HepG2 (cell line): ENCODE data around the gene TJAP1. TPM values are rescaled to one million over a fixed set of nuclear protein-coding genes. Genes with fewer than 3 reads are reported as not detected.

Source experiments
- ERF ChIP-seq: IDR thresholded peaks from 2 replicates; pipeline ENCODE4 v1.6.1; 2018; ENCODE audit warnings: missing biosample characterization, missing genetic modification reagents
- HIC2 ChIP-seq: sonication (generic); formaldehyde crosslinking; IDR thresholded peaks from 2 replicates; pipeline ENCODE4 v1.9.0; 2022; ENCODE audit warnings: low read depth, missing genetic modification reagents
- MEF2D ChIP-seq: sonication (generic); formaldehyde crosslinking; IDR thresholded peaks from 2 replicates; pipeline ENCODE4 v1.5.1; 2020; ENCODE audit warnings: mild to moderate bottlenecking, missing genetic modification reagents
- MTA1 ChIP-seq: sonication (generic); formaldehyde crosslinking; IDR thresholded peaks from 2 replicates; pipeline ENCODE4 v1.4.0; 2020; ENCODE audit warnings: missing genetic modification reagents, mild to moderate bottlenecking, borderline replicate concordance
- PATZ1 ChIP-seq: sonication (generic); formaldehyde crosslinking; IDR thresholded peaks from 2 replicates; pipeline ENCODE4 v1.4.0; 2020; ENCODE audit warnings: missing genetic modification reagents
- PBX2 ChIP-seq: IDR thresholded peaks from 2 replicates; pipeline ENCODE4 v1.6.1; 2016; ENCODE audit warnings: control low read depth
- SKIL ChIP-seq: sonication (generic); formaldehyde crosslinking; IDR thresholded peaks from 2 replicates; pipeline ENCODE4 v1.8.0; 2022; ENCODE audit warnings: missing genetic modification reagents, mild to moderate bottlenecking, moderate library complexity, borderline replicate concordance
- TOPORS ChIP-seq: sonication (generic); formaldehyde crosslinking; IDR thresholded peaks from 2 replicates; pipeline ENCODE4 v1.8.0; 2023; ENCODE audit warnings: mild to moderate bottlenecking, missing genetic modification reagents
- ZFP62 ChIP-seq: sonication (generic); formaldehyde crosslinking; IDR thresholded peaks from 2 replicates; pipeline ENCODE4 v1.4.0; 2020; ENCODE audit warnings: missing genetic modification reagents
- ZKSCAN5 ChIP-seq: sonication (generic); formaldehyde crosslinking; IDR thresholded peaks from 2 replicates; pipeline ENCODE4 v1.5.1; 2020; ENCODE audit warnings: mild to moderate bottlenecking, missing genetic modification reagents
- ZNF547 ChIP-seq: sonication (generic); formaldehyde crosslinking; IDR thresholded peaks from 2 replicates; pipeline ENCODE4 v1.5.1; 2020; ENCODE audit warnings: mild to moderate bottlenecking, missing genetic modification reagents
- ZNF607 ChIP-seq: sonication (generic); formaldehyde crosslinking; IDR thresholded peaks from 2 replicates; pipeline ENCODE4 v1.5.1; 2020; ENCODE audit warnings: missing genetic modification reagents, mild to moderate bottlenecking, borderline replicate concordance
- ZNF687 ChIP-seq: sonication (generic); formaldehyde crosslinking; IDR thresholded peaks from 2 replicates; pipeline ENCODE4 v1.5.1; 2020; ENCODE audit warnings: mild to moderate bottlenecking, missing genetic modification reagents, moderate library complexity
- ZNF724P ChIP-seq: sonication (generic); formaldehyde crosslinking; IDR thresholded peaks from 2 replicates; pipeline ENCODE4 v1.8.0; 2022; ENCODE audit warnings: missing genetic modification reagents, borderline replicate concordance
- polyA plus RNA-seq, 8 experiments: library from polyadenylated mRNA; depleted of rRNA in 3 of 8; stranded (reverse) in 7 of 8; unstranded in 1 of 8; fragments of >200 nt; fragmentation: Illumina TruSeq in 4 of 8; extraction: Trizol in 4 of 8; gene quantifications; 2 replicates each; pipeline versions ENCODE4 v1.2.1 to v1.2.3, GENCODE V29; 2011 to 2016; ENCODE audit warnings: low read depth in 4 of 8, missing spikeins in 1 of 8, mixed read lengths in 1 of 8; ENCODE audit not compliant: insufficient read depth in 1 of 8
- total RNA-seq, 5 experiments: library from RNA; depleted of rRNA; stranded (reverse); fragments of >200 nt; fragmentation: Illumina TruSeq; extraction: Trizol; gene quantifications; 2 replicates each; pipeline ENCODE4 v1.2.3, GENCODE V29; 2016; ENCODE audit warnings: low read depth in 1 of 5

TJAP1 gene
- total and polyA plus RNA-seq, 2 of the 13 experiments (the other 11 are each of a cell fraction or from before 2014, with no cell fraction given), result 15.7 to 41.6 TPM

GRCh38 chr6:43505718-43506117, 28.3 kb downstream of the TJAP1 start (continued):
- TF ChIP-seq ZNF687 (peak; percentile 62), PBX2 (CRISPR knock-in tag) (no peak), HIC2 (CRISPR knock-in tag) (peak; percentile 60; the same call in 1 of the 2 replicates), SKIL (CRISPR knock-in tag) (no peak), MEF2D (CRISPR knock-in tag) (0 out of 2 replicates have a peak, but pooled peaks have one; percentile 20), ZNF547 (CRISPR knock-in tag) (no peak), ZNF724P (no peak), TOPORS (CRISPR knock-in tag) (no peak), PATZ1 (no peak), ZNF607 (no peak), MTA1 (CRISPR knock-in tag) (no peak), ERF (CRISPR knock-in tag) (no peak), ZKSCAN5 (CRISPR knock-in tag) (no peak), ZFP62 (no peak)
